ENCODE data around the gene DMWD.
A peak's percentile ranks its signal among the peaks of the same experiment; 100 is the strongest.

The DMWD gene

DNA sequence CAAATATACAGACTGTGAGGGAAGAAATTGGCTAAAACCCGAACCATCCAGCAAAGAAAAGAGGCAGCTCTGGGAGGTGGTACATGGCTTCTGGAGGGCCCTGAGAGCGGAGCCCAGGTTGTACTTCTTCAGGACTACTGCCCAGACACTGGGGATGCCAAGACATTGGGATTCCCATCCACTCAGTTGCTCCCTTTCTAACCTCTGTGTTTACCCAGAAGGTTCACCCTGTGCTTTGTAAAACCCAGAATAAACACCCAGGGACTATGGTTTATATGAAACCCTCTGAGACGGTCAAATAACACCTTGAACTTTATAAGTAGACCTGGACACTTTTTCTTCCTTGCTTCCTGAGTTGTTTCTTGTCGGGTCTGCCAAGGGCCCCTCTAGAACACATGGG, 49.7 kb downstream of the DMWD start:
- no peak for DNase-seq

- peak; percentile 10 for DNase-seq
Measured at GRCh38 chr19:45739498-45740439, 52.9 kb downstream of the DMWD start.

DNA sequence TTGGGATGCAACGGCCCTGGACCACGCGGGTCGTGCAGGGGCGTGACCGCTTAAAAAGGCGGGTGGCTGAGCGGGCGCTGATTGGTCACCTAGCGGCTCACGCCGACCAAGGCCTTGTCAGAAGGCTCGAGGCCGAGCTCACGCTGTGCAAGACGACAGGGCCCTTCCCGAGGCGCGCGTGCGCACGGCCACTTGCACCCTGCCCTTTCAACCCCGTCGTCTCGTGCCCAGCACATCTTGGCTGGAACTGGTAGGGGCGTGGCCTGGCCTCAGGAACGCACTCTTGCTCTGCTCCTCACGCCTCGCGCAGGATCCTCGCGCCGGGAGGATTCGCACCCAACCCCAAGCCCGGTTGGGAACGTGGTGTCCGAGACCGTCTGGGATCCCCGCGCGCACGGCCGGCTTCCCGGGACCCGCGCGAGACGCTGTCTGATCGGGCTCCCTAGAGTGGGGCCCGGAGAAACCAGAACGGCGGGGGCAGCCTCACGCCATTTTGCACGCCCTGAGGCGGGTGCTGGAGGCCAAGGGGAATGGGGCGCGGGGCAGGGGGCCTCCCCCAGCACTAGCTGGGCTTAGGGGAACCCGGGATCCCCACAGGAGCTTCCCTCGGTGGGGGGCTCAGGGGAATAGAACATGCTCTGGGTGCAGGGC, 59.4 kb downstream of the DMWD start, which contains the start of gene MEIOSIN:
Gene MEIOSIN, plus strand, starts transcription at position 280 of the 651 bp plus-strand sequence. CDS start 1,938 bp downstream, outside the sequence.
- DNase-seq, result no peak

Measured in RPMI8226 (cell line).